CD4-positive, alpha-beta T cell (primary cell): ENCODE measurements around the gene LMAN2. TPM values are rescaled to one million over a fixed set of nuclear protein-coding genes. Genes with fewer than 3 reads are reported as not detected.

Experiments
- ATAC-seq: fragments of 200-7000 bp; cut with Tn5 transposase; one replicate; pipeline ENCODE4 v1.10.0; 2022; ENCODE audit warnings: mild to moderate bottlenecking; ENCODE audit not compliant: poor library complexity
- CTCF ChIA-PET: fragments of 350-600 bp; sonication (Branson Sonifier 250); formaldehyde crosslinking; loops from one replicate; lab custom pipeline; 2021; ENCODE audit warnings: antibody characterized with exemption, inconsistent platforms; lab: Charles Lee
- POLR2A ChIA-PET: fragments of 350-600 bp; sonication (Branson Sonifier 250); formaldehyde crosslinking; loops from one replicate; lab custom pipeline; 2021; ENCODE audit warnings: antibody characterized with exemption, inconsistent platforms; lab: Charles Lee
- DNase-seq, 14 experiments: peaks; one replicate each; pipeline ENCODE4 v3.0.0-alpha.2; 2013 to 2020; ENCODE audit warnings: mixed read lengths in 2 of 14
- H3K27ac ChIP-seq, 2 donors: one replicate each; pipeline versions ENCODE4 v1.5.1 to v1.7.0; 2013; ENCODE audit warnings: low read length in 2 of 2, low read depth in 1 of 2, mild to moderate bottlenecking in 1 of 2
- H3K27me3 ChIP-seq, 2 experiments: 1 replicate in 1 of 2; 2 replicates in 1 of 2; pipeline versions ENCODE4 v1.6.1 to v1.7.0; 2013; ENCODE audit warnings: low read length in 2 of 2, control low read depth in 1 of 2, mild to moderate bottlenecking in 1 of 2, moderate library complexity in 1 of 2; ENCODE audit not compliant: insufficient read depth in 2 of 2, control insufficient read depth in 1 of 2
- H3K36me3 ChIP-seq: one replicate; pipeline ENCODE4 v1.6.1; 2013; ENCODE audit warnings: low read length, control low read depth; ENCODE audit not compliant: insufficient read depth
- H3K4me1 ChIP-seq: one replicate; pipeline ENCODE4 v1.6.1; 2013; ENCODE audit warnings: low read length, control low read depth; ENCODE audit not compliant: insufficient read depth
- H3K4me3 ChIP-seq: one replicate; pipeline ENCODE4 v1.5.1; 2013; ENCODE audit warnings: mild to moderate bottlenecking, low read length, moderate library complexity
- H3K9me3 ChIP-seq, 2 experiments: 1 replicate in 1 of 2; 2 replicates in 1 of 2; pipeline versions ENCODE4 v1.6.1 to v1.7.0; 2013; ENCODE audit warnings: low read length in 2 of 2, mild to moderate bottlenecking in 2 of 2, control low read depth in 1 of 2, moderate library complexity in 1 of 2; ENCODE audit not compliant: control insufficient read depth in 1 of 2, insufficient read depth in 1 of 2
- H3K27ac Mint-ChIP-seq: one replicate; pipeline ENCODE4 v1.8.0; 2020; ENCODE audit warnings: mixed read lengths
- H3K27me3 Mint-ChIP-seq: one replicate; pipeline ENCODE4 v1.8.0; 2021; ENCODE audit warnings: mixed read lengths
- H3K36me3 Mint-ChIP-seq: one replicate; pipeline ENCODE4 v1.8.0; 2021; ENCODE audit warnings: low read depth, mixed read lengths
- H3K4me1 Mint-ChIP-seq: one replicate; pipeline ENCODE4 v1.8.0; 2021; ENCODE audit warnings: low read depth, mixed read lengths
- H3K4me3 Mint-ChIP-seq: one replicate; pipeline ENCODE4 v1.8.0; 2020; ENCODE audit warnings: mild to moderate bottlenecking, mixed read lengths
- H3K9me3 Mint-ChIP-seq: one replicate; pipeline ENCODE4 v1.8.0; 2020; ENCODE audit warnings: mixed read lengths
- intact Hi-C, 2 experiments: fragments of 100-400 bp; cut with DNase I in 1 of 2; cut with micrococcal nuclease in 1 of 2; formaldehyde crosslinking; loops; one replicate each; pipeline versions ENCODE4 v1.15.1 to v1.9.0; 2023 to 2025; cut with DNase I, micrococcal nuclease
- total RNA-seq, 174 experiments: library from RNA in 2 of 174; stranded (reverse) in 2 of 174; gene quantifications; one replicate each; pipeline ENCODE4 v1.2.3 and lab custom pipeline; 2021 to 2026
- TF ChIP-seq, protein P1 (sequence below): fragments of 200-600 bp; IDR thresholded peaks from one replicate; pipeline ENCODE4 v1.8.0; 2022; ENCODE audit warnings: antibody characterized with exemption, mild to moderate bottlenecking

Gene LMAN2
- total RNA-seq, 2 experiments from 2014 or later: 54.5 to 55.6 TPM

- H3K27me3 ChIP-seq: no peaks in the 10 kb centered on the region
- Mint-ChIP-seq H3K4me1 (peaks cover 5% of the 10 kb centered on the region), H3K27me3 (no peaks in the 10 kb centered on the region), H3K36me3 (peaks cover 70% of the 10 kb centered on the region), H3K27ac (no peak overlapping the region), H3K9me3 (no peaks in the 10 kb centered on the region), H3K4me3 (no peak overlapping the region)
- no peak overlapping the region for H3K4me3 ChIP-seq
- TF ChIP-seq, protein P1, sequence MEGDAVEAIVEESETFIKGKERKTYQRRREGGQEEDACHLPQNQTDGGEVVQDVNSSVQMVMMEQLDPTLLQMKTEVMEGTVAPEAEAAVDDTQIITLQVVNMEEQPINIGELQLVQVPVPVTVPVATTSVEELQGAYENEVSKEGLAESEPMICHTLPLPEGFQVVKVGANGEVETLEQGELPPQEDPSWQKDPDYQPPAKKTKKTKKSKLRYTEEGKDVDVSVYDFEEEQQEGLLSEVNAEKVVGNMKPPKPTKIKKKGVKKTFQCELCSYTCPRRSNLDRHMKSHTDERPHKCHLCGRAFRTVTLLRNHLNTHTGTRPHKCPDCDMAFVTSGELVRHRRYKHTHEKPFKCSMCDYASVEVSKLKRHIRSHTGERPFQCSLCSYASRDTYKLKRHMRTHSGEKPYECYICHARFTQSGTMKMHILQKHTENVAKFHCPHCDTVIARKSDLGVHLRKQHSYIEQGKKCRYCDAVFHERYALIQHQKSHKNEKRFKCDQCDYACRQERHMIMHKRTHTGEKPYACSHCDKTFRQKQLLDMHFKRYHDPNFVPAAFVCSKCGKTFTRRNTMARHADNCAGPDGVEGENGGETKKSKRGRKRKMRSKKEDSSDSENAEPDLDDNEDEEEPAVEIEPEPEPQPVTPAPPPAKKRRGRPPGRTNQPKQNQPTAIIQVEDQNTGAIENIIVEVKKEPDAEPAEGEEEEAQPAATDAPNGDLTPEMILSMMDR: no peak
- peaks cover 67% of the 10 kb centered on the region for H3K36me3 ChIP-seq
- CTCF ChIA-PET: no interaction called here
- H3K27ac ChIP-seq: no peak overlapping the region
- POLR2A ChIA-PET: no interaction called here
- H3K4me1 ChIP-seq: peaks cover 7% of the 10 kb centered on the region
- no peak for ATAC-seq
- no peaks in the 10 kb centered on the region for H3K9me3 ChIP-seq
- DNase-seq: no peak
- intact Hi-C loops: no loop called here
Measured at GRCh38 chr5:177330991-177331842, 20.3 kb downstream of the LMAN2 start.

GRCh38 chr5:177329883-177330282 lies 21.6 kb downstream of the LMAN2 start:
- H3K4me1 Mint-ChIP-seq: peaks cover 5% of the 10 kb centered on the region
- H3K36me3 ChIP-seq: peaks cover 53% of the 10 kb centered on the region
- DNase-seq: no peak
- H3K36me3 Mint-ChIP-seq: peaks cover 62% of the 10 kb centered on the region
- H3K4me1 ChIP-seq: peaks cover 7% of the 10 kb centered on the region
- no peaks in the 10 kb centered on the region for H3K27me3 ChIP-seq
- TF ChIP-seq, protein P1: no peak
- ChIA-PET CTCF (no interaction called here), POLR2A (no interaction called here)
- H3K27me3 Mint-ChIP-seq: no peaks in the 10 kb centered on the region
- H3K27ac Mint-ChIP-seq: no peak overlapping the region
- H3K9me3 ChIP-seq: no peaks in the 10 kb centered on the region
- intact Hi-C loops: no loop called here
- H3K4me3 Mint-ChIP-seq: no peak overlapping the region
- no peaks in the 10 kb centered on the region for H3K9me3 Mint-ChIP-seq
- H3K4me3 ChIP-seq: no peak overlapping the region
- ATAC-seq: no peak
- H3K27ac ChIP-seq: no peak overlapping the region

DNA sequence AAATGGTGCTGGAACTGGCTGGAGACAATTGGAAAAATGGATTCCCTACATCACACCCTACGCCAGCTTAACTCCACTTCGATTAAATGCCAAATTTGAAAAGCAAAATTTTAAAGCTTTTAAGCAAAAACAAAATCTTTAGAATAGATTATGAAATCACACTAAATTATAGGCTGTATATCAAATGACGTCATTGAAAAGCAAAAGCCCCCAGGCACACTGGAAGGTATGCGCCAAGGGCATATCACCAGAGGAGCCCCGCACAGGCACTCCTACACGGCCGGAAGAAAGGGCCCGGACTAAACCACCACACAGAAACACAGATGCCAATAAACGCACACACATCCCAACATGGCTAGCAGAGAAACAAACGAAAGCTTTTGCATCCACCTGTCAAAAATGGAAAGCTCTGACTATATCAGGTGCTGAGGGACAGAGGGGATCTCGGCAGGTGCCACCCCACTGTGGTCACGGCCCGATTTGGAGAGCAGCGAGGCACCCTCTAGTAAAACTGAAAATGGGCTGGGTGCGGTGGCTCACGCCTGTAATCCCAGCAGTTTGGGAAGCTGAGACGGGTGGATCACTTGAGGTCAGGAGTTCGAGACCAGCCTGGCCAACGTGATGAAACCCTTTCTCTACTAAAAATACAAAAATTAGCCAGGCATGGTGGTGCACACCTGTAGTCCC lies 22.8 kb downstream of the LMAN2 start:
- POLR2A ChIA-PET: no interaction called here
- H3K4me3 Mint-ChIP-seq: no peak overlapping the region
- no peak overlapping the region for H3K27ac Mint-ChIP-seq
- no peak for ATAC-seq
- CTCF ChIA-PET: no interaction called here
- H3K36me3 Mint-ChIP-seq: peaks cover 55% of the 10 kb centered on the region
- no peaks in the 10 kb centered on the region for H3K27me3 ChIP-seq
- H3K27ac ChIP-seq: no peak overlapping the region
- DNase-seq: no peak
- H3K4me3 ChIP-seq: no peak overlapping the region
- peaks cover 41% of the 10 kb centered on the region for H3K36me3 ChIP-seq
- H3K4me1 Mint-ChIP-seq: peaks cover 5% of the 10 kb centered on the region
- TF ChIP-seq, protein P1: no peak
- intact Hi-C loops: no loop called here
- peaks cover 7% of the 10 kb centered on the region for H3K4me1 ChIP-seq
- H3K9me3 ChIP-seq: no peaks in the 10 kb centered on the region
- no peaks in the 10 kb centered on the region for H3K27me3 Mint-ChIP-seq
- H3K9me3 Mint-ChIP-seq: no peaks in the 10 kb centered on the region
